ENCODE data around the gene ATG7.

The ATG7 gene

GRCh38 chr3:11287404-11287803 is 15.2 kb downstream of the ATG7 start:
- H3K4me3 ChIP-seq (replicated peaks; ENCODE audit: insufficient read depth, low read length) = no peak overlapping the region
- no peaks in the 10 kb centered on the region for H3K27me3 ChIP-seq (ENCODE audit: insufficient read depth, poor library complexity, severe bottlenecking)
- TF ChIP-seq POLR2AphosphoS5 (IDR thresholded peaks at IDR 0.05; ENCODE audit: low read depth) (no peak), REST (IDR thresholded peaks at IDR 0.05; ENCODE audit: insufficient replicate concordance, low read depth) (no peak), SPI1 (IDR thresholded peaks at IDR 0.05; ENCODE audit: borderline replicate concordance, low read depth) (no peak), GABPA (IDR thresholded peaks at IDR 0.05; ENCODE audit: low read depth) (no peak), CTCF (IDR thresholded peaks at IDR 0.05; ENCODE audit: insufficient read depth, low read length) (no peak)
- no peak for DNase-seq (ENCODE audit: low read depth in 1 of 2, low spot score in 1 of 2)
- H3K27ac ChIP-seq (replicated peaks) = peak overlapping the region; percentile 60

DNA sequence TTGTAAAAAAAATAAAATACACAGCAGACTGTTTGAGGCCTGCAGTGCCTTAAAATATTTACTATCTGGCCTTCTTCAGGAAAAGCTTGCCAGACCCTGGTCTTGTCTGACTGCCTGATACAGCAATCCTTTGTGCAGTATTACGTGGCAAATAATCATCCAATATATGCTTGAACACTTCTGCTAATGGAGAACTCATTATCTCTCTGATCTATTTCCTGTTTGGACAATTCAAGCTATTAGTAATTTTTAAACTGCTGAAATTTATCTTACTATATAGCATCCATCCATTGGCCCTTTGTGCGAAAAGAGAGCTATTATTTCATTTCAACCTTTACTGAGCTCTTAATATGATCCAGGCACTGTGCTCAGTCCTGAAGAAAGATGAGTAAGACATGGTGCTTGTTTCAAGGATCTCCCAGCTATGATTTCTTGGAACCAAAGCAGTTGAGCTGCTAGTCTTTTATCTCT is 15.9 kb downstream of the ATG7 start:
- TF ChIP-seq SPI1 (IDR thresholded peaks at IDR 0.05; ENCODE audit: borderline replicate concordance, low read depth) = no peak
- TF ChIP-seq POLR2AphosphoS5 (IDR thresholded peaks at IDR 0.05; ENCODE audit: low read depth) = no peak
- no peak for TF ChIP-seq CTCF (IDR thresholded peaks at IDR 0.05; ENCODE audit: insufficient read depth, low read length)
- TF ChIP-seq REST (IDR thresholded peaks at IDR 0.05; ENCODE audit: insufficient replicate concordance, low read depth) = no peak
- no peak for TF ChIP-seq GABPA (IDR thresholded peaks at IDR 0.05; ENCODE audit: low read depth)
- Histone ChIP-seq H3K27me3 (ENCODE audit: insufficient read depth, poor library complexity, severe bottlenecking) (no peaks in the 10 kb centered on the region), H3K4me3 (replicated peaks; ENCODE audit: insufficient read depth, low read length) (no peak overlapping the region), H3K27ac (replicated peaks) (peak overlapping the region; percentile 60)
- no peak for DNase-seq (ENCODE audit: low read depth in 1 of 2, low spot score in 1 of 2)

- DNase-seq (ENCODE audit: low read depth in 1 of 2, low spot score in 1 of 2) = peak; percentile 58 to 78
Observed at GRCh38 chr3:11288786-11289637, 16.8 kb downstream of the ATG7 start.

More at GRCh38 chr3:11288786-11289637, 16.8 kb downstream of the ATG7 start:
- Histone ChIP-seq H3K4me3 (replicated peaks; ENCODE audit: insufficient read depth, low read length) (no peak overlapping the region), H3K27ac (replicated peaks) (peak overlapping the region; percentile 60), H3K27me3 (ENCODE audit: insufficient read depth, poor library complexity, severe bottlenecking) (no peaks in the 10 kb centered on the region)
- TF ChIP-seq REST (IDR thresholded peaks at IDR 0.05; ENCODE audit: insufficient replicate concordance, low read depth) (no peak), POLR2AphosphoS5 (IDR thresholded peaks at IDR 0.05; ENCODE audit: low read depth) (no peak), GABPA (IDR thresholded peaks at IDR 0.05; ENCODE audit: low read depth) (peak; percentile 62; the same call in 1 of the 2 replicates), SPI1 (IDR thresholded peaks at IDR 0.05; ENCODE audit: borderline replicate concordance, low read depth) (peak; percentile 41; the same call in 1 of the 2 replicates), CTCF (IDR thresholded peaks at IDR 0.05; ENCODE audit: insufficient read depth, low read length) (no peak)

All from HL-60 (cell line).